Astrocyte of the spinal cord (primary cell): ENCODE results near the gene CORO2B.

Experiments
- DNase-seq: peaks from one replicate; pipeline ENCODE4 v3.0.0; 2011; ENCODE audit warnings: low read depth, low spot score
- H3K4me3 ChIP-seq: 2 replicates; pipeline ENCODE4 v1.5.1; 2011; ENCODE audit warnings: low read depth, mild to moderate bottlenecking, low read length, moderate library complexity
- in situ Hi-C: cut with HindIII; loops from 2 replicates; pipeline ENCODE4 v1.10.0; 2017; ENCODE audit warnings: low sequenced_read_pairs
- TF ChIP-seq, protein P1 (sequence below): IDR thresholded peaks from 2 replicates; pipeline ENCODE4 v1.5.1; 2012; ENCODE audit warnings: low read depth, mild to moderate bottlenecking, low read length, inconsistent platforms

The CORO2B gene

DNA sequence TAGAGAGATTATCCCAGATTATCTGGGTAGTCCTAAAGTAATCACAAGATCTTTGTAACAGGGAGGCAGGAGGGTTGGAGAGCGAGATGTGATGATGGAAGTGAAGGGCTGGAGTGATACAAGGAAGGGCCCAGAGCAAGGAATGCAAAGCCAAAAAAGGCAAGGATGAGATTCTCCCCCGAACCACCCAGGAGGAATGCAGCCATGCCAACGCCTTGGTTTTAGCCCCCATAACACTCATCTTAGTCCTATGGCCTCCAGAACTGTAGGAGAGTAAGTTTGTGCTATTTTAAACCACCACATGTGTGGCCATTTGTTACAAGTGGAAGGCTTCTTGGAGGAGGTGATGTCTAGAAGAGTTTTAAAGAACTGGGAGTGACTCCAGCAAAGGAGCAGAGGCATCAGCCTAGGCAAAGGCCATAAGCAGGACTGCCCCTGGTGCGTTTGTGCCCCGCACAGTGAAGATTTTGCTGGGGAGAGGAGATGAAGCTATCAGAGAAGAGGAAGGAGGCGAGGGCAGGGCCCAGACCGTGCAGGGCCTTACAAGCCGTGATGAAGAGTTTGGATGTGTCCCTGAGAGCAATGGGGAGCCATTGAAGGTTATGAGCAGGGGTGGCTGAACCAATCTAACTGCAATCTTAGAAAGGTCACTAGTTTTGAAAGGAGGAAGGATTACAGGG, 25.3 kb upstream of the CORO2B start:
- in situ Hi-C loops, result no loop called here
- H3K4me3 ChIP-seq, result no peak overlapping the region
- TF ChIP-seq, protein P1, sequence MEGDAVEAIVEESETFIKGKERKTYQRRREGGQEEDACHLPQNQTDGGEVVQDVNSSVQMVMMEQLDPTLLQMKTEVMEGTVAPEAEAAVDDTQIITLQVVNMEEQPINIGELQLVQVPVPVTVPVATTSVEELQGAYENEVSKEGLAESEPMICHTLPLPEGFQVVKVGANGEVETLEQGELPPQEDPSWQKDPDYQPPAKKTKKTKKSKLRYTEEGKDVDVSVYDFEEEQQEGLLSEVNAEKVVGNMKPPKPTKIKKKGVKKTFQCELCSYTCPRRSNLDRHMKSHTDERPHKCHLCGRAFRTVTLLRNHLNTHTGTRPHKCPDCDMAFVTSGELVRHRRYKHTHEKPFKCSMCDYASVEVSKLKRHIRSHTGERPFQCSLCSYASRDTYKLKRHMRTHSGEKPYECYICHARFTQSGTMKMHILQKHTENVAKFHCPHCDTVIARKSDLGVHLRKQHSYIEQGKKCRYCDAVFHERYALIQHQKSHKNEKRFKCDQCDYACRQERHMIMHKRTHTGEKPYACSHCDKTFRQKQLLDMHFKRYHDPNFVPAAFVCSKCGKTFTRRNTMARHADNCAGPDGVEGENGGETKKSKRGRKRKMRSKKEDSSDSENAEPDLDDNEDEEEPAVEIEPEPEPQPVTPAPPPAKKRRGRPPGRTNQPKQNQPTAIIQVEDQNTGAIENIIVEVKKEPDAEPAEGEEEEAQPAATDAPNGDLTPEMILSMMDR, result no peak
- no peak for DNase-seq

DNA sequence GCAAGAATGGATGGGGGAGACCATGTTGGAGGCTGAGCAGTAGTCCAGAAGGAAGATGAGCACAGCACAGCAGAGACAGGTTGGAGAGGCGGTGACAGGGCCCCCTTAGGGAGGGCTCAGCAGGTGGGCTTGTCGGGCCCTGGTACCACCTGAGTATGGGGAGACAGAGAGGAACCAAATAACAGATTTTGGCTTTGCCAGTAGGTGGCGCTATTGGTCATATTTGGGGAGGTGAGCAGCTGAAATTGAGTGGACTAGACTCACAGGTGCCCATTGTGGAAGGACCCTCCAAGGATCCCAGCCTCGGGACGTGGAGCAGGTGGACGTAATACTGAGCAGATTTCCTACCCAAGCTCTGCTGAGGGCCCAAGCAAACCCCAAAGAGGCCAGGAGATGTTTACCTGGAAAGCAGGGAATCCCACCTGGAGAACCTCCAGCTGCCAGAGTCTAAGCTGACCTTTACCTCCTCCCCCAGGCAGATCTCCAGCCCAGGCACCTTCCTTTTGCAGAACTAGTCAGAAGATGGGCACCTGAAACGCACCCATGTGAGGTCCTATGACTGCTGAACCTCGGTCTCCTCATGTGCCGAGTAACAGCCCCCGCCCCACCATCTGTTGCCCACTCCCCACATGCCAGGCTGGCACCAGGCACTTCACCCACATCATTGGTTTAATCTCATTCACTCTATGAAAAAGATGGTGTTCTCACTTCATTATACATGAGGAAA, 24.6 kb upstream of the CORO2B start:
- peak; percentile 62 for DNase-seq

DNA sequence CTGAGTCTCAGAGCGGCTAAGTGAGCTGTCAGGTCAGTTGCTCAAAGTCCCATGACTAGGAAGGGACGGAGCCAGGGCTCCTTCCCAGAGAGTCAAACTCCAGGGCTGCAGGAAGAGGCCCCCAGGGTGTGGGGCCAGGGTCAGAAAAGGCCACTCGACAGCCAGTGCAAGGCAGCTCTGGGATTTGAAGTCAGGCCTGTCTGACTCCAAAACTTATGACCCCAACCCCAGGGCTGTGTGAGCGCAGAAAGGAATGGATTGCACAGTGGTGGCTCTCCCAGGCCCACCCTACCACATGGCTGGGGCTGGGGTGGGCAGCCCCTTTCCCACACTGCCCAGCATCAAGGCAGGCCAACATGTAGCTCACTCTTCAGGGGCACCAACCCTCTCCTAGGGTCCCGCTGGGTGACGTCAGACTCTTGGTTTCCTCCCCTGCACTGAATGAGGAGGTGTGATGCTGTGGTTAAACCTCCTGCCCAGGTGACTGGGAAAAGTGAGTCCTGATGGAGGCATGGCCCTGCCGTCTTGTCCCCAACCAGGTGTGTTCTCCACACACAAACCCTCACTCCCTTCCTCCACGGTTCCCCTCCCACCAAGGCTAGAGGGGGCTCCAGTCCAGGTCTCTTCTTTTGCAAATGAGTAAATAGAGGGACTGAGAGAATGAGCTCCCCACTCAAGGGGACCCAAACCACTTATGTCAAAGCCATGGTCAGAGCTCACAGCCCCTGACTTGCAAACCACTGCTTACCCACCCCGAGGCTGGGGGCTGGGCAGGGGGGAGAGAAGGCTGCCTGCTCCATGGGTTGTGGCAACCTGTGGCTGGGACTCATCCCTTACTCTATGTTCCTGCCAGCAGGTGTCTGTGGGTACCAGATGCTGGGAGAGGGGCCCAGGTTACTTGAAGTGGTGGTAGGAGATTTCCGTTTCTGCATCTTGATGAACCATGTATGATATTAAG, 23.8 kb upstream of the CORO2B start:
- DNase-seq, result no peak
- H3K4me3 ChIP-seq, result no peak overlapping the region
- in situ Hi-C loops, result no loop called here
- TF ChIP-seq, protein P1, result no peak

More for the DNA sequence above, 24.6 kb upstream of the CORO2B start:
- no peak overlapping the region for H3K4me3 ChIP-seq
- TF ChIP-seq, protein P1, result peak; percentile 75
- in situ Hi-C loops, result no loop called here

DNA sequence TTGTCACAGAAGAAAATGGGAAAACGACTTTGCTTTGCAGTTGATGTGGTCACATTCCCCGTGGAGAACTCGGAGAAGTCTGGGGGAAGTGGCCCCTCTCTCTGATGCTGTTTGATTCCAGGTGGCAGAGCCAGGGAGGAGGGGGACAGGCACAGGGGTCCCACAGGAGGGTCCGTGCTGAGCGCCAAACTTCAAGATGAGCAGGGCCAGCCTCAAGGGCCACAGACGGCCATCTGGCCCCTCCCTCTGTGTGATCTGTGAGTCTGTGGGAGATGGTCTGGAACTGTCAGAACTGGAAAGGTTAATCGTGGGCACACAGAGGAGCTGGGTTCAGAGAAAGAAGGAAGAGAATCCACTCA, 23.1 kb upstream of the CORO2B start:
- no peak overlapping the region for H3K4me3 ChIP-seq
- TF ChIP-seq, protein P1, result no peak
- DNase-seq, result no peak
- in situ Hi-C loops, result no loop called here

DNA sequence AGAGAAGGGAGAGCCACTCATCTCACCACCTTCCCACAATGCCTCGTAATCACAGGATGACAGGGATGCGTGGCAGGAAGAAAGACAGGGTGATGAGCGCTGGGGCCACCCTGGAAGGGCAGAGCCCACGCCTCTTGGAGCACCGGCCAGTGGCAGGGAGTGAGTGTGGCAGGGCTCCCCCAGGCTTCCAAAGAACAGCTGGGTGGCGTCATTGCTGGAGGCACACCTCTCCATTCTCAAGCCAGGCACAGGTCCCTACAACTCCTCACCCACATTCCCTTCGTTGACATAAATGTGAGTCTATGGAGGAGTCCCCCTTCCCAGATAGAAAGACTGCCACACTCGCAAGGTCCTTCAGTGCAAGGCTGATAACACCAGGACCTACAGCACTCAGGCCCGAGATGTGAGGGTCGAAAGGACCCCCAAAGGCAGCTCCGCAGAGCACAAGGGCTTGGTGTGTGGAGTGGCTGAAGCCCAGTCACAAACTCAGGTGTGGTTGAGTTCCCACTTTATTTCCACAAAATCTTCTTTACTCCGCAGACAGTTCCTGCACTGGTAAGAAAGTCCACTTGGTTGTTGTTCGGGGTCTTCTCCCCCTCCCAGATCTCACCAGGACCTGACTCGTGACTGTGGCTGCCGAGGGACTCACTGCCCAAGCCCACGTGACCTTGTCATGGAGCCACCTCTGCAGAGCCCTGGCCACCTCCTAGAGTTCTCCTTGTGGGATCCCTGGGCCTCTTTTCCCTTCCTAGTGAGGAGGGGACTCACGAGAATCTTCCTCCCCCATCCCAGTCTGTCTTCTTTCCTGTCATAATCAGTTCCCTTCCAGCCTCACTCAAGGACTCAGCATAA, 22.4 kb upstream of the CORO2B start:
- no peak overlapping the region for H3K4me3 ChIP-seq
- DNase-seq, result no peak
- TF ChIP-seq, protein P1, result no peak
- in situ Hi-C loops, result no loop called here
